ENCODE data around the gene CCDC177. TPM values are rescaled to one million over a fixed set of nuclear protein-coding genes. Genes with fewer than 3 reads are reported as not detected.

The CCDC177 gene
- polyA plus RNA-seq, 1 donor from 2014 or later = 3.2 TPM

- Histone ChIP-seq H2AFZ (ENCODE audit: low read depth, low read length) (no peak overlapping the region), H3K9me3 (ENCODE audit: low read length) (no peaks in the 10 kb centered on the region), H3K9me2 (ENCODE audit: insufficient read depth, low read length) (no peaks in the 10 kb centered on the region), H3K27ac (ENCODE audit: low read length) (no peak overlapping the region), H3K79me2 (replicated peaks; ENCODE audit: insufficient read depth, low read length) (no peaks in the 10 kb centered on the region), H3K36me3 (ENCODE audit: insufficient read depth, low read length) (no peaks in the 10 kb centered on the region), H3K4me3 (ENCODE audit: low read length) (no peak overlapping the region), H3K27me3 (ENCODE audit: insufficient read depth, low read depth, low read length) (no peaks in the 10 kb centered on the region), H3K4me2 (ENCODE audit: low read length) (no peak overlapping the region), H3F3A (ENCODE audit: insufficient read depth, low read length, poor library complexity, severe bottlenecking) (no peaks in the 10 kb centered on the region), H4K20me1 (ENCODE audit: insufficient read depth) (no peaks in the 10 kb centered on the region), H3K9ac (ENCODE audit: low read length) (no peak overlapping the region)
- no peak for TF ChIP-seq EP300 (conservative IDR thresholded peaks at IDR 0.05; ENCODE audit: poor library complexity, severe bottlenecking)
- no peak for TF ChIP-seq MXI1 (conservative IDR thresholded peaks at IDR 0.05; ENCODE audit: poor library complexity, severe bottlenecking)
- no peak for TF ChIP-seq RAD21 (conservative IDR thresholded peaks at IDR 0.05)
- no peak for TF ChIP-seq REST (IDR thresholded peaks at IDR 0.05; ENCODE audit: borderline replicate concordance)
- TF ChIP-seq SMC3 (conservative IDR thresholded peaks at IDR 0.05; ENCODE audit: poor library complexity) = no peak
- no peak for TF ChIP-seq TAF1 (IDR thresholded peaks at IDR 0.05; ENCODE audit: low read depth)
- no peak for TF ChIP-seq CTCF (IDR thresholded peaks at IDR 0.05; ENCODE audit: poor library complexity, severe bottlenecking)
Observed at GRCh38 chr14:69587389-69587788, 12.7 kb upstream of the CCDC177 start.

GRCh38 chr14:69586404-69586803 is 11.7 kb upstream of the CCDC177 start:
- no peak overlapping the region for H3K27ac ChIP-seq (ENCODE audit: low read length)
- no peak overlapping the region for H3K4me3 ChIP-seq (ENCODE audit: low read length)
- H3F3A ChIP-seq (ENCODE audit: insufficient read depth, low read length, poor library complexity, severe bottlenecking) = no peaks in the 10 kb centered on the region
- no peaks in the 10 kb centered on the region for H3K36me3 ChIP-seq (ENCODE audit: insufficient read depth, low read length)
- H2AFZ ChIP-seq (ENCODE audit: low read depth, low read length) = no peak overlapping the region
- no peaks in the 10 kb centered on the region for H3K9me3 ChIP-seq (ENCODE audit: low read length)
- no peaks in the 10 kb centered on the region for H3K9me2 ChIP-seq (ENCODE audit: insufficient read depth, low read length)
- H3K9ac ChIP-seq (ENCODE audit: low read length) = no peak overlapping the region
- H3K79me2 ChIP-seq (replicated peaks; ENCODE audit: insufficient read depth, low read length) = no peaks in the 10 kb centered on the region
- H3K27me3 ChIP-seq (ENCODE audit: insufficient read depth, low read depth, low read length) = no peaks in the 10 kb centered on the region
- H4K20me1 ChIP-seq (ENCODE audit: insufficient read depth) = no peaks in the 10 kb centered on the region
- no peak overlapping the region for H3K4me2 ChIP-seq (ENCODE audit: low read length)
- TF ChIP-seq RAD21 (conservative IDR thresholded peaks at IDR 0.05) (no peak), POLR2AphosphoS5 (IDR thresholded peaks at IDR 0.05) (no peak), REST (IDR thresholded peaks at IDR 0.05; ENCODE audit: borderline replicate concordance) (no peak), SMC3 (conservative IDR thresholded peaks at IDR 0.05; ENCODE audit: poor library complexity) (no peak), EZH2 (IDR thresholded peaks at IDR 0.05; ENCODE audit: borderline replicate concordance, insufficient read depth, low read length, poor library complexity, severe bottlenecking) (no peak), CTCF (IDR thresholded peaks at IDR 0.05; ENCODE audit: poor library complexity, severe bottlenecking) (no peak), TAF1 (IDR thresholded peaks at IDR 0.05; ENCODE audit: low read depth) (no peak), MXI1 (conservative IDR thresholded peaks at IDR 0.05; ENCODE audit: poor library complexity, severe bottlenecking) (no peak), EP300 (conservative IDR thresholded peaks at IDR 0.05; ENCODE audit: poor library complexity, severe bottlenecking) (no peak)
